Measurements from ENCODE around the gene MSANTD1. TPM values are rescaled to one million over a fixed set of nuclear protein-coding genes. Genes with fewer than 3 reads are reported as not detected.

Gene MSANTD1
- total and polyA plus RNA-seq, 10 of the 15 experiments (the other 5 are each of a cell fraction or from before 2014, with no cell fraction given) = 0.07 to 0.87 (median 0.22) TPM; not detected in 2

GRCh38 chr4:3229964-3230363 lies 19.0 kb upstream of the MSANTD1 start:
- POLR2A ChIA-PET = no interaction called here
- Histone ChIP-seq H3K9me3 (replicated peaks; ENCODE audit: control insufficient read depth, insufficient read depth, low read length) (no peaks in the 10 kb centered on the region), H3K4me3 (no peak overlapping the region), H3K36me3 (ENCODE audit: control insufficient read depth in 2 of 2, insufficient read depth in 2 of 2, low read length in 1 of 2) (peaks cover 29 to 64% of the 10 kb centered on the region in 2 experiments; a peak in 3 of 4 replicates), H3K9ac (ENCODE audit: control insufficient read depth, insufficient read depth, low read length) (no peak overlapping the region), H3K4me1 (ENCODE audit: control insufficient read depth, insufficient read depth, low read length) (no peaks in the 10 kb centered on the region), H3K27ac (ENCODE audit: control insufficient read depth, insufficient read depth) (no peak overlapping the region), H3K27me3 (replicated peaks in 1 of 2; ENCODE audit: control insufficient read depth in 2 of 2, insufficient read depth in 2 of 2, low read length in 1 of 2) (no peaks in the 10 kb centered on the region), H3K4me2 (ENCODE audit: control insufficient read depth, insufficient read depth) (no peak overlapping the region), H2AFZ (ENCODE audit: control insufficient read depth, low read depth, low read length) (no peak overlapping the region), H3K79me2 (ENCODE audit: control insufficient read depth, insufficient read depth, low read length) (no peaks in the 10 kb centered on the region), H4K20me1 (ENCODE audit: control insufficient read depth, insufficient read depth) (no peaks in the 10 kb centered on the region)
- 98% methylated on average over 17 of the region's 17 CpGs for WGBS (ENCODE audit: insufficient coverage, insufficient replicate concordance, low lambda C conversion rate, missing lambda C conversion rate)
- CTCF ChIA-PET = no interaction called here
- BruUV-seq (replicated peaks) = no TSS peak
- RAD21 ChIA-PET (ENCODE audit: unreplicated experiment) = no interaction called here
- SMC1A ChIA-PET (ENCODE audit: uncharacterized antibody, unreplicated experiment) = no interaction called here
- FAIRE-seq = no peak
- intact Hi-C loops (cut with micrococcal nuclease; ENCODE audit: unreplicated experiment) = no loop called here
- TF ChIP-seq PAX8 (IDR thresholded peaks at IDR 0.05) = no peak
- TF ChIP-seq MYC (IDR thresholded peaks at IDR 0.05; ENCODE audit: insufficient read depth, insufficient read length, insufficient replicate concordance, low read length, severe bottlenecking) = no peak
- TF ChIP-seq TAF1 (IDR thresholded peaks at IDR 0.05; ENCODE audit: borderline replicate concordance, low read depth, low read length) = no peak
- no peak for TF ChIP-seq EED (IDR thresholded peaks at IDR 0.05; ENCODE audit: low read depth)
- no peak for TF ChIP-seq CEBPB (IDR thresholded peaks at IDR 0.05; ENCODE audit: borderline replicate concordance in 1 of 2, low read depth in 2 of 2, low read length in 2 of 2)
- no peak for TF ChIP-seq ATF7 (IDR thresholded peaks at IDR 0.05; ENCODE audit: low read depth)
- TF ChIP-seq, protein P1, sequence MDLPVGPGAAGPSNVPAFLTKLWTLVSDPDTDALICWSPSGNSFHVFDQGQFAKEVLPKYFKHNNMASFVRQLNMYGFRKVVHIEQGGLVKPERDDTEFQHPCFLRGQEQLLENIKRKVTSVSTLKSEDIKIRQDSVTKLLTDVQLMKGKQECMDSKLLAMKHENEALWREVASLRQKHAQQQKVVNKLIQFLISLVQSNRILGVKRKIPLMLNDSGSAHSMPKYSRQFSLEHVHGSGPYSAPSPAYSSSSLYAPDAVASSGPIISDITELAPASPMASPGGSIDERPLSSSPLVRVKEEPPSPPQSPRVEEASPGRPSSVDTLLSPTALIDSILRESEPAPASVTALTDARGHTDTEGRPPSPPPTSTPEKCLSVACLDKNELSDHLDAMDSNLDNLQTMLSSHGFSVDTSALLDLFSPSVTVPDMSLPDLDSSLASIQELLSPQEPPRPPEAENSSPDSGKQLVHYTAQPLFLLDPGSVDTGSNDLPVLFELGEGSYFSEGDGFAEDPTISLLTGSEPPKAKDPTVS (IDR thresholded peaks at IDR 0.05; ENCODE audit: low read depth, low read length) = no peak
- no peak for TF ChIP-seq DPF2 (IDR thresholded peaks at IDR 0.05)
- no peak for TF ChIP-seq TCF12 (IDR thresholded peaks at IDR 0.05; ENCODE audit: low read depth, low read length)
- no peak for TF ChIP-seq ZZZ3 (IDR thresholded peaks at IDR 0.05; ENCODE audit: control insufficient read depth, insufficient read length, low read depth)
- TF ChIP-seq SREBF2 (IDR thresholded peaks at IDR 0.05; ENCODE audit: low read length) = no peak
- DNase-seq (ENCODE audit: low read depth, low spot score) = no peak
- no peak for ATAC-seq
- in situ Hi-C loops (cut with MboI) = no loop called here
